GM06990 (cell line): ENCODE data around the gene HOXA3.
A peak's percentile ranks its signal among the peaks of the same experiment; 100 is the strongest.

Experiments used
- DNase-seq: peaks from one replicate; pipeline ENCODE4 v3.0.0-alpha.2; 2011; ENCODE audit not compliant: insufficient read length; ENCODE audit errors: extremely low read depth
- H3K27me3 ChIP-seq: replicated peaks from 2 replicates; pipeline ENCODE4 v1.6.0; 2011; ENCODE audit warnings: low read length; ENCODE audit not compliant: control insufficient read depth, insufficient read depth
- H3K36me3 ChIP-seq: 2 replicates; pipeline ENCODE4 v1.5.1; 2011; ENCODE audit warnings: low read length; ENCODE audit not compliant: control insufficient read depth, insufficient read depth
- H3K4me3 ChIP-seq: replicated peaks from 2 replicates; pipeline ENCODE4 v1.5.1; 2011; ENCODE audit warnings: low read depth, mild to moderate bottlenecking, control low read depth, low read length
- TF ChIP-seq, protein P1 (sequence below): IDR thresholded peaks from 2 replicates; pipeline ENCODE4 v1.5.1; 2011; ENCODE audit warnings: low read length, control low read depth, mild to moderate bottlenecking, inconsistent platforms; ENCODE audit not compliant: insufficient read depth, poor library complexity, severe bottlenecking

HOXA3 gene

DNA sequence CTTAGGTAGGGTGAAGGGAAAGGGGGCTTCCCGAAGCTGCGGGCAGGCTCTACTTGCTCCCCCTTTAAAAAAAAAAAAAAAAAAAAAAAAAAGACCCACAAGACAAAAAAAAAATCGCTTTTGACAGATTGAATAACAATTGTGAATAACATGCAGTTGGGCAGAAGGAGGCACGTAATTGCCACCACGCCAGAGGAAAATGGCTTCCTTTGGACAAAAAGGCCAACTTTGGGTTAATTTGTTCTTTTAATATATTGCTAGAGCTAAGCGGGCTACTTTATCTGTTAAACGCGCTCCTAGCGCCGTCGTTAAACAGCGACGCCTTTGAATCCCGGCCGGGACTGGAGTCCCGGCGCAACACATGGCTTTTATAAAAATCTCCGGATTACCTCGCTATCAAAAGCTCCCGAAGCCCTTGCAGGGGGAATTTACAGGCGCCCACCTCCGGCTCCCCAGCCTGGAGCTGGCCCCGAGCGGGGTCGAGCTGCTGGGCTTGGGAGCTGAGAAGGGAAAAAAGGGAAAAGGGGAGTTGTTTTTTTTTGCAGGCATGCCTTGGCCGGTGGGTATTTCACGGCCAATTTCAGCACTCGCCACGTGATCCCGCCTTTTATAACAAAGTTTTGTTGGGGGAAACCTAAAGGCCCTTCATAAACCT is 31.4 kb upstream of the HOXA3 start:
- no peak for DNase-seq
- Histone ChIP-seq H3K27me3 (peaks cover 6% of the 10 kb centered on the region), H3K36me3 (no peaks in the 10 kb centered on the region), H3K4me3 (peak overlapping the region; percentile 43)
- TF ChIP-seq, protein P1, sequence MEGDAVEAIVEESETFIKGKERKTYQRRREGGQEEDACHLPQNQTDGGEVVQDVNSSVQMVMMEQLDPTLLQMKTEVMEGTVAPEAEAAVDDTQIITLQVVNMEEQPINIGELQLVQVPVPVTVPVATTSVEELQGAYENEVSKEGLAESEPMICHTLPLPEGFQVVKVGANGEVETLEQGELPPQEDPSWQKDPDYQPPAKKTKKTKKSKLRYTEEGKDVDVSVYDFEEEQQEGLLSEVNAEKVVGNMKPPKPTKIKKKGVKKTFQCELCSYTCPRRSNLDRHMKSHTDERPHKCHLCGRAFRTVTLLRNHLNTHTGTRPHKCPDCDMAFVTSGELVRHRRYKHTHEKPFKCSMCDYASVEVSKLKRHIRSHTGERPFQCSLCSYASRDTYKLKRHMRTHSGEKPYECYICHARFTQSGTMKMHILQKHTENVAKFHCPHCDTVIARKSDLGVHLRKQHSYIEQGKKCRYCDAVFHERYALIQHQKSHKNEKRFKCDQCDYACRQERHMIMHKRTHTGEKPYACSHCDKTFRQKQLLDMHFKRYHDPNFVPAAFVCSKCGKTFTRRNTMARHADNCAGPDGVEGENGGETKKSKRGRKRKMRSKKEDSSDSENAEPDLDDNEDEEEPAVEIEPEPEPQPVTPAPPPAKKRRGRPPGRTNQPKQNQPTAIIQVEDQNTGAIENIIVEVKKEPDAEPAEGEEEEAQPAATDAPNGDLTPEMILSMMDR: no peak

DNA sequence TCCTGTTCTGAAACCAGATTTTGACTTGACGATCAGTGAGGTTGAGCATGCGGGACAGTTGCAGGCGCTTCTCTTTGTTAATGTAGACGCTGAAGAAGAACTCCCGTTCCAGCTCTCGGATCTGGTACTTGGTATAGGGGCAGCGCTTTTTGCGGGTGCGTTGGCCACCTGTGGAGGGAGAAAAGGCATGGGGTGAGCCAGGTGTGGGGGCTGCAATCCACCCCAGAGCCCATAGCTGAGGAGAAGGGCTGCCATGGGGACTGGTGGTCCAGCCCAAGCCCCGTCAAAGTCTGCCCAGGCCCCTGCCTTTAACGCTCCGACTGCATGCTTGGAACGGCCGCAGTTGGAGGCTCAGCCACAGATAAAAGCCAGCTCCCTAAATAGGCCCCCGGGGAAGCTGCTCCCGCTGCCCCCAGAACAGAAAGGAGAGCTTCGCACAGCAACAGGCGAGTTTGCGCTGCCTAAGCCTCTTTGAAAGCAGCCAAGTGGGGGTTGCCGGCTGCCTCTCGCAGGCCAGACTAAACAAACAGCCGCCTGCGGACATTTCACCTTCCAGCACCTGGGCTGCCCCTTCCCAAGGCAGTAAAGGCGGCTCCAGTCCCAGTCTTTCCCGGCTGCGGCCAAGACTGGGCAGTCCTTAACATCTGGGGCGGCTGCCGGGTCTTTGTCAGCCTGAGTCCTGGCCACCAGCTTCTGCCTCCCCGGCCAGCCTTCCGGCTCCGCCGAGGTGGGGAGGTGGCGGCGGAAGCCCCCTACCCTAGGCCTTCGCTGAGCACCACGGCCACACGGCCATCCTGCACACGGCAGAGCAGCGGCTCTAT is 30.7 kb upstream of the HOXA3 start:
- TF ChIP-seq, protein P1: no peak
- H3K27me3 ChIP-seq: peaks cover 6% of the 10 kb centered on the region
- DNase-seq: no peak
- no peak overlapping the region for H3K4me3 ChIP-seq
- no peaks in the 10 kb centered on the region for H3K36me3 ChIP-seq

DNA sequence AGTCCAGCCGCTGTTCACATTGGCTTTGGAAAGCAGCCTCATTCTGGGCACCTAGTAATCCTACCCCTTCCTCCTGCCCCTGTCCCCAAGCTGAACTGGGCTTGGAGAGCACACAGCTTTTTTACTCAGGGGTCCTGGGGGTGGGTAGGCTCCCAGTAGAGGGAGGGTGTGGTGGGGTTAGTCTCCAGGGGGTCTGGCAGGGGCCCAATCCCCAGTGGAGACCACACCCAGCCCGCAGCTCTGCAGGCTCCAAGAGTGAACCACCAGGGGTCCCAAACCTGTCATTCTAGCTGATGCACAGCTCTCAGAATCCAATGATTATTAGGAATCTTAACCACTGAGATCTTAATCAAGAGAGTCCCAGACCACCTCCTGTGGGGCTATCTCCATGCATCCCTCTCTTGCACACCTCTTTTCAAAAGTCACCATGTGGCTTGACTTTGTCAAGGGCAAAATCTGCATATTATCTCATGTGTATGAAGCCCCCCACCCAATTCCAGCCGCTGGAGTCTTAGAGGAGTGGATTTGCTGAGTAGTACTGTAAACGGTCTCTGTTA is 30.0 kb upstream of the HOXA3 start:
- H3K36me3 ChIP-seq: no peaks in the 10 kb centered on the region
- no peak overlapping the region for H3K4me3 ChIP-seq
- DNase-seq: no peak
- TF ChIP-seq, protein P1: no peak
- peaks cover 6% of the 10 kb centered on the region for H3K27me3 ChIP-seq

DNA sequence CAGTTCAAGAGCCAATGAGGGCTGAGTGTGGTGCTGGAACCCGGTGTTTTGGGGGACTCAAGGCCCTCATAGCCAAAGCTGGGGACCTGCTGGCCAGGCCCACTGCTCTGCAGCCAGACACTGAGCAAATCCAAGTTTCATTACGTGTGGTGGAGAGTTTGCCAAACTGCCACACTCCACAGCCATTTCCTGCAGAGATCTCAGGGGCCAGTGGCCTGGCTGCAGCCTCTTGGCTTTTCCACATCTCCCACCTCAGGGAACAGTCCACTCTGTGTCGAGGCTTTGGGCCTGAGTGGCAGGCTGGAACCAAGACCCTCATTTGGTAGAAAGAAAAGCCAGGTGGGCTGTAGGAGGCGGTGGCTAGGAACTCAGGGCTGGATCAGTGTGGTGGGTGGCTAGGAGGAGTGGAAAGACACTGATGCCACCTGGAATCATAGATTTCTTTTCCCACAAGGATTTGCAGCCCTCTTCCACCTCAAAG is 29.5 kb upstream of the HOXA3 start:
- Histone ChIP-seq H3K4me3 (no peak overlapping the region), H3K36me3 (no peaks in the 10 kb centered on the region), H3K27me3 (peaks cover 6% of the 10 kb centered on the region)
- TF ChIP-seq, protein P1: no peak
- no peak for DNase-seq

DNA sequence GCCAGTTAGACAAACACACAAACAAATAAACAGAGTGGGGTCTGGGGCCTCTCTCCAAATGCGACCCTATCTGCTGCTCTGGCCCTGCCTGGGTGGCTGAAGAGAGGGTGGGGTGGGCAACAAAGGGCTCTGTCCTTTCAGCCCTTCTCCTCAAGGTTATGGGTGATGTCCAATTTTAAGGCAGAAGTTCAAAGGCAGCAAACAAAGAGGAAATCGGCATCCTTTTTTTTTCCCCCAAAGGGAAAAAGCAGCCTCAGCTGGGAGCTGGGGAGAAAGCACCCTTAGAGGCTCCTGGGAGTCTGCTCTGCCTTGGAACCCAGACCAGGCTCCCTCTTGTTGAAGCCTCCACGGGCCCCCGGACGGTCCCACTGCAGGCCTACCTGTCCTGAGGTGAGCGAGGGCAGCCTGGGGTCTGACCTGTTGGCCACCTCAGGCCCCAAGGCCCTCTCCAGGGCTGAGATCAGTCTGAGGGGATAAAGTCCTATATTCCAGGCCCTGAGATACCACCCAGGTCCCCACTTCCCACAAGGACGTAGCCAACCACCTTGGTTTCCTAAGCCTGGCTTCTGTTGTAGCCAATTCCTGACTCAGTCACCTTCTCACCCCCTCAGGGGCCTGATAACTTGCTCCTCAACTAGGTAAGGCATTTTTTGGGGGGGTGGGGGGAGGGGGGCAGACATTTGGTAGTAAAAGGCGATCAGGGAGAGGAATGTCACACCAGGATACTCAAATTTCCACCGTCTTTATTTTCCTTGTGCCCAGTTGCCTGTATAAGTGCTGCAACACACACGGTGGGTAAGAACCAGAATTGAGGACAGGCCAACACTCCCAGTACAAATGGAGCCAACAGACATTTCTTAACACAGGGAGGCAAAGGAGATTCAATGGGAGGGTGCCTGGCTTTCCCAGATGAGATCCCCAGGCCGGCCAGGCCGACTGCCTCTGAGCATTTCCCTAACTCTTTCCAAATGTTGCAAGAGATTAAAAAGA is 28.3 kb upstream of the HOXA3 start:
- peaks cover 3% of the 10 kb centered on the region for H3K27me3 ChIP-seq

More for the DNA sequence above, 28.3 kb upstream of the HOXA3 start:
- Histone ChIP-seq H3K4me3 (no peak overlapping the region), H3K36me3 (no peaks in the 10 kb centered on the region)
- DNase-seq: no peak
- TF ChIP-seq, protein P1: no peak
